Pulmonary artery endothelial cell (primary cell): ENCODE results near the gene PLSCR3. TPM values are rescaled to one million over a fixed set of nuclear protein-coding genes. Genes with fewer than 3 reads are reported as not detected.

Source experiments
- DNase-seq: peaks from one replicate; pipeline ENCODE4 v3.0.0-alpha.2; 2011; ENCODE audit warnings: low read depth, low spot score
- total RNA-seq: library from RNA; depleted of rRNA; stranded (reverse); fragments of >200 nt; gene quantifications from 2 replicates; pipeline ENCODE4 v1.2.3, GENCODE V29; 2014

Gene PLSCR3
- total RNA-seq, 1 donor from 2014 or later, result 17.5 TPM

DNA sequence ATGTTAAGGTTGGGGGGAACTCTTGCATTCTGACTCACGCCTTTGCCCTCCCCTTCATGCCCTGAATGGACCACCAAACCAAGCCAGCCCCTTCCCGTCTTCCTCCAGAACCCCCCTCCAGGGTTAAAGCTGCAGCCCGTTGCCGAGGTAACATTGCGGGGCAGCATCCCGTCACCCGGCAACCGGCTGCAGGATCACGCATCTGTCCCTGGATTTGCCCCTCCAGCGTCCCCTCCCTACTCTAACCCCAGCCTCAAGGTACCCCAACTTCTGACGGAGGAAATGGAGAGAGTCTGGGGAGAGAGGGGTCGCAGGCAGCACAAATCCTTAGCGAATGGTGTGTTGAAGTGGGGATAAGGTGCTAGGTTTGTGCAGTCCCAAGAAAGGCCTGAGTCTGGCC lies 12.8 kb upstream of the PLSCR3 start:
- no peak for DNase-seq

DNA sequence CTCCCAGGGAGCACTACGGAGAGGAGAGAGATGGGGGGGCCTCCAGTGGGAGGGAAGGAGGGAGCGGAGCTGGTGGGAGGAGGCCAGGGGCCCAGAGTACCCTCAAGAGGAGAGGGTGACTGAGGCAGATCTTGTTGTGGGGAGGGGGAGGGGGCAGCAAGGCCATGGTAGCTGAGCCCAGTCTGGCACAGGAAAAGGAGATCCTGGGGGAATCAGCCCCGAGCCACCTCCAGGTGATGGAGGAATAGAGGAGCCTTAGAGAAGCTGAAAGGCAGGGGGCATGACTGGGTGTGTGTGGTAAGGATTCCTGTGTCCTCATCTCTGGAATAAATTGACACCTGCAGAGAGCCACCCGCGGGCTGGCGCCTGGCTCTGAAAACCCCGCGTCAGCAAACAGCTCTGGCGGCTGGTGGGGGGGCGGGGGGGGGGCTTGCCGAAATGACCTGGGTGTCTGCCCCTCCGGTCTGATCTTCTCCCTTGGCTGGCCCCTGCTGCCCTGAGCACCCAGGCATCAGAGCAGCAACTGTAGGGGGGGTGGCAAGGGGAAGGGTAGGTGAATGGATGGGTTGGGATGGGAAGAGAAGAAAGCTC lies 12.0 kb upstream of the PLSCR3 start:
- no peak for DNase-seq

GRCh38 chr17:7405350-7406234 lies 11.3 kb upstream of the PLSCR3 start:
- DNase-seq, result no peak

DNA sequence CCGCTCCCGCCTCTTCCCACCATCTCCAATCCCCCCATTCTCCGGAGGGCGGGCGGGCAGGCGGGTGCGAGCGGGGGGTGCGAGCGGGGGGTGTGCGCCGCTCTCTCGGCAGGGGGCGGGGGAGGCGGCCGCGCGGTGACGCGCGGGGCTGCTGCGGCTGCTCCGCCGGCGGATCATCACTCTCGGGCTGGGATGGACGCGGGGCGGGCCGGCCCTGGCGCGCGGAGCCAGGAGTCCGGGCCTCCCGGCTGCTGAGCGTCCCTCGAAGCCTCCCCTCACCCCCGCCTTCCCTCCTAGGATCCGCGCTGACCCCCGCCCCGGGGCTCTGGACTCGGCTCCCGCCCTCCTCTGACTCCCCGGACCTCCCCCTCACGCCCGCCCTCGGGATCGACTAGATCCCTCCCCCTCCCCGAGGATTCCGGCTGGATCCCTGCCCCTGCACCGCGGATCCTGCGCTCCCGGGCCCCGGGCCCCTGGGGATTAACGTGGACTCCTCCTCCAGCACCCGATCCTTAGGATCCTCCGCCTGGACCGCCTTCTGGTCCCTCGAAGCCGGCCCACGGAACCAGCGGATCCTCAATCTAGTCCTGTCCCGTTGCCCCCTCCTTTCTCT lies 10.5 kb upstream of the PLSCR3 start:
- DNase-seq, result no peak

GRCh38 chr17:7403977-7404736 lies 9.8 kb upstream of the PLSCR3 start, which contains the start of gene TMEM256:
Gene TMEM256 (minus strand): TSS chr17:7404097. CDS start chr17:7404084, 13 bp downstream.
- peak; percentile 98 for DNase-seq

DNA sequence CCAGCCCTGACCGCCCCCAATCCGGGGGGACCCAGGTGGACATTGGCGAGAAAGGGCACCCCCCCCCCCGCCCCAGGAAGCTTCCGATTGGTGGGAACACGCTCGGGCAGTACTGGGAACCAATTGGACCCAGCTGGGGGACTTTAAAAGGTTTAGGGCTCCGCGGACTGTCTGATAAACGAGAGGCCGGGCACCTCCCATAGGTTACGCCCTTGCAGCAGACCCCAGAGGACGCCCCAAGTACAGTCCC lies 9.3 kb upstream of the PLSCR3 start:
- DNase-seq, result no peak

DNA sequence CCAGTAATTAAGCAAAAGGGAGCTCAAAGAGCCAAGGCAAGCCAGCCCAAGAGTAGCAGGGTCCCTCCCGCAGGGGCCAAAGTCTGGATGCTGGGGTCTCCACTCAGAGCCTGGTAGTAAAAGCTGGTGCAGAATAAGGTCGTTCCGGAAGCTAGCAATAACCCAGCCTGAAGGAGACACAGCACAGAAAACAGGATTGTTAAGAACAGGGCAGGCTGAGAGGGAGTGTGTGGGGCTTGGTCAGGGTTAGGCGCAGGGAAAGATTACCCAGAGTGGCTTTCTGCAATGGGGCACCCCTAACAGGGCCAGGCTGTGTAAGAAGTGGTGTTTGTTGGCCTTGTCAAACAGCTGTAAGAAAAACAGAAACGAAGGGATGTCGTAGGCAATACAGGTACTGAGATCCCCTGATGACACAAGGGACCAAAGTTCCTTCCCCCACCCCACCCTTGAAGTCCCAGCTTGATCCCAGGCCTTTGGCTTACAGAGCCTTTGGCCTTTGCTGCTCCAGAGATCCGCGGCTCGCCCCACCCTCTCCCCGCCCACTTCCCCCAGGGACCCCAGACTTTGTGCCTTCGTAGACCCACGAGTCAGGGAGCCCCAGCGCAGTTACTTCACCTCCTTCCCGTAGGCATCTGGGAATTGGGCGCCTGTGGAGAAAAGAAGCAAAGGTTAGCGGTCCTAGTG lies 8.9 kb upstream of the PLSCR3 start:
- DNase-seq, result no peak

DNA sequence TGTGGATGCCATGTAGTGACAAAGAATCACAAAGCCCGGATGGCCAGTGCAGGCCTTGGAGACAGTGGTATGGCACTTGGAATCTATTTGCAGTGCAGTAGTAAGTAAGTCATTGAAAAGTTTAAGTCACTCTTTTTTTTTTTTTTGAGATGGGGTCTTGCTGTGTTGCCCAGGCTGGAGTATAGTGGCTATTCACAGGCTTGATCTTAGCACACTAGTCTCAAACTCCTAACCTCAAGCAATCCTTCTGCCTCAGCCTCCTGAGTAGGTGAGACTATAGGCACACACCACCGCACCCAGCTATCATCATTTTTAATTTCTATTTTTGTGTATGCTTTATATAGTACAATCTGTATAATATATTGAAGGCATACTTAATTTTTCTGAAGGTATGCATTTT lies 4.3 kb upstream of the PLSCR3 start:
- no peak for DNase-seq

DNA sequence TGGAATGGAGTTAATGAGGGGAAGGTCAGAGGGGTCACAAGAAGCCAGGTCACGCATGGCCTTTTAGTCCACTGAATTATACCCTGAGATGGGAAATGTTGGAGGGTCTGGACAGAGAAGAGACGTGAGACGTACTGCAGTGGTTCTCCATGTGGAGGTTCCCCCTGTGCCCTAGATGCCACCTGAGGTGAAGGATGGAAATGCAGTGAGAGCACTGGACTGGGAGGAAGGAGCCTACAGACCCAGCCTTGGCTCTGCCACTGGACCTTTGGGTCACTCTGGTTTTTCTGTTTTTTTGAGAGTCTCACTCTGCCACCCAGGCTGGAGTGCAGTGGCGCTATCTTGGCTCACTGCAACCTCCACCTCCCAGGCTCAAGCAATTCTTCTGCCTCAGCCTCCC lies 1.8 kb upstream of the PLSCR3 start:
- DNase-seq, result no peak

- DNase-seq, result no peak
Measured at GRCh38 chr17:7393613-7394451, 493 bp downstream of the PLSCR3 start.

GRCh38 chr17:7392696-7393612 lies 1.4 kb downstream of the PLSCR3 start:
- no peak for DNase-seq

DNA sequence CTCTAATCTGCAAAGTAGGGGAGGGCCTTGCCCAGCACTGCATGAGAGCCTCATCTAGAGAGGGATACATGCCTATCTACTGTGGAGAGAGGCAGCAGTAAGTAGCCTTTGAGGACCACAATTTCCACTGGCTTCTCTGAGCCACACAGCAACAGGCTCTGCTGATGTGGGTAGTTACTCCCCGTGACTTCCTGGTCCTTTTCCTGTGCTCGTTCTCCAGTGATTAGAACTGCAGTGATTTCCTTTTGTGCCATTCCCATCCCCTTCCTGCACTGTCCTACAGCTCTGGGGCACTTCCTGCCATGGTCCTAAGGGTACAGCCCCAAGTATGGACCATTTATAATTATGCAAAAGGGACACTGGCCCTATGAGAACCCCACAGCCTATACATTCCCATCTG lies 3.0 kb downstream of the PLSCR3 start:
- no peak for DNase-seq

DNA sequence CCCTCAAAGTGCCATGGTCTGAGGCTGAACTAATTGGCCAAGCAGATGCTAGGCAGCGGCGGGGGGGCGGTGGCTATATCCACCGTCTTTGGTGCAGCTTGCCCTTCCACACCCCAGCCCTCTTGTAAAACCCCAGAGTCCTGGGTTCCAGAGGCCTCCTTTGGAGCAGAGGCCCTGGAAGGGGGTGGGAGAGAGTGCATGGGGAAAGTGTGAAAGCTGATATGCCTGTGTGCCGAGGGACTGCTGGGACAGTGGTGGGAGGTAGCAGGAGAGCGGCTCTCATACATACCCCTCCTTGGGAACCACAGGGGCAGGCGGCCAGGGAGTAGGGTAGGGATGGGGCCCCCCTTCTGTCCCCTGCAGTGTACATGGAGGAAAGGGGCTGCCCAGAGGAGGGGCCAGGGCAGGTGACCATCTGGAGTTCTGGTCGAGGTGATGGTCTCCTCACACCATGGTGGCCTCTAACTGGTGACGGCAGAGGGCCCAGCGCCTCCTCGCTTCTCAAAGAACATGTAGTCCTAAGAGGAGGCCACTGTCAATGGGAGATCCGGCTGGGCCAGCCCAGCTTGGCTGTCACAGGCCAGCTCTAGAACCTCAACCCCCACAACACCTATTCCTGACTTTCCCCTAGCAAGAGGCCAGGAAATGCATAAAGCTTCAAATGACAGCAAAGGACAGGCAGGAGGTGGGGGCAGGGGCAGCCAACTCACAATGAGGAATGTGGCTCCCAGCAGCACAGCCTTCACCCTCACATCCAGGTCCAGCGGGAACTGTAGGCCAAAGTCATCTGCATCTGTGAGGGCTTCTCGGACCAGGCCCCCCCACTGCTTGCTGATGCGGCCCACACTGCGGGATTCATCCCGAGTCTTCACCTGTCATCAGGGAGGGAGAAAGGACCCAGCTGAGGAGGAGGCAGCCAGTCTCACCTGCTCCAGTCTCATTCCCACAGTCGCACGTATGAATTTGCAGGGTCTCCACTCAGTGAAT lies 4.1 kb downstream of the PLSCR3 start:
- DNase-seq, result no peak

DNA sequence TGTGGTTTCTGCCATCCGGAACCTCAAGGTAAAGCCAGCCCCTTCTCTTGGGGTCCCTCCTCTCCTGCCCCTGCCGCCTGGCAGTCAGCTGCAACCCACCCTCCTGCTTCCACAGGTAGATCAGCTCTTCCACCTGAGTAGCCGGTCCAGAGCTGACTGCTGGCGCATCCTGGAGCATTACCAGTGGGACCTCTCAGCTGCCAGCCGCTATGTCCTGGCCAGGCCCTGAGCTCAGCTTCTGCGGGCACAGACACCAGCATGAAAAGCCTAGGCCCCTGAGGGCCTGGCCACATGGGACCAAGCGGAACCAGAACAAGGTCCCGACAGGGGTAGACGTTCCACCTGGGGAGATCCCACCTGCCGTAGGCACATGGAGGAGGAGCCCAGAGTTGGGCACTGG lies 5.5 kb downstream of the PLSCR3 start:
- no peak for DNase-seq

DNA sequence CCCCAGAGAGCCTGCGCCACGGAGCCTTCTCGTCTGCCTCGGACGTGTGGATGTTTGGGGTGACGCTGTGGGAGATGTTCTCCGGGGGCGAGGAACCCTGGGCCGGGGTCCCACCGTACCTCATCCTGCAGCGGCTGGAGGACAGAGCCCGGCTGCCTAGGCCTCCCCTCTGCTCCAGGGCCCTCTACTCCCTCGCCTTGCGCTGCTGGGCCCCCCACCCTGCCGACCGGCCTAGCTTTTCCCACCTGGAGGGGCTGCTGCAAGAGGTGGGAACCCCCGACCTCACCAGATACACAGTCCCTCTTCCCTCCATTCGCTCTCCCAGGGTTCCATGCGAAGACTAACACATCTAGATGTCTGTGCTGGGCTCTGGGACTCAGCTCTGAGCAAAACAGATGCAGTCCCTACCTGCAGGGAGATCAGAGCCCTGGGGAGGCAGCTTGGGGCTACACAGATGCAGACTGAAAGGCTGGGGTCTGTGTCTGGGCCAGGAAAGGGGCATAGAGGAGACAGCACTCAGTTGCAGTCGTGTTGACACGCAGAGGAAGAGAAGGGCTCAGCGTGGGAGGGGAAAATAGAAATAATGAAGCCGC lies 9.7 kb downstream of the PLSCR3 start:
- no peak for DNase-seq

DNA sequence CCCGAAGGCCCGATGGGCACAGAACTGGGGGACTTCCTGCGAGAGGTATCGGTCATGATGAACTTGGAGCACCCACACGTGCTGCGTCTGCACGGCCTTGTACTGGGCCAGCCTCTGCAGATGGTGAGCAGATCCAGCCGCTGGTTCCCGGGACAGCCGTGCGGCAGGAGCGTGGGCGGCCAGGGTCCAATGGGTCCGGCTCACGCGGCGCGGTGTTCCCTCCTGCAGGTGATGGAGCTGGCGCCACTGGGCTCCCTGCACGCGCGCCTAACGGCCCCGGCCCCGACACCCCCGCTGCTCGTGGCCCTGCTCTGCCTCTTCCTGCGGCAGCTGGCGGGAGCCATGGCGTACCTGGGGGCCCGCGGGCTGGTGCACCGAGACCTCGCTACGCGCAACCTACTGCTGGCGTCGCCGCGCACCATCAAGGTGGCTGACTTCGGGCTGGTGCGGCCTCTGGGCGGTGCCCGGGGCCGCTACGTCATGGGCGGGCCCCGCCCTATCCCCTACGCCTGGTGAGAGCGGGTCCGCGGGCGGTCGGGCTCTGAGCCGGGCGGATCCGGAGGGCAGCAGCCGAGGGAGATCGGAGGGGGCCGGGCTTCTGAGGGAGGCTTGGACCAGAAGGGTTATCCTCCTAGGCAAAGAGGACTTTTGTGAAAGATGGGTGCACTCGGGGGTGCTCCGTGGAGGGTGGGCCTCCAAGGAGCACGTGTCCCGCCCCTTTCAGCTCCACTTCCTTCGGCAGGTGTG lies 10.4 kb downstream of the PLSCR3 start:
- DNase-seq, result no peak

DNA sequence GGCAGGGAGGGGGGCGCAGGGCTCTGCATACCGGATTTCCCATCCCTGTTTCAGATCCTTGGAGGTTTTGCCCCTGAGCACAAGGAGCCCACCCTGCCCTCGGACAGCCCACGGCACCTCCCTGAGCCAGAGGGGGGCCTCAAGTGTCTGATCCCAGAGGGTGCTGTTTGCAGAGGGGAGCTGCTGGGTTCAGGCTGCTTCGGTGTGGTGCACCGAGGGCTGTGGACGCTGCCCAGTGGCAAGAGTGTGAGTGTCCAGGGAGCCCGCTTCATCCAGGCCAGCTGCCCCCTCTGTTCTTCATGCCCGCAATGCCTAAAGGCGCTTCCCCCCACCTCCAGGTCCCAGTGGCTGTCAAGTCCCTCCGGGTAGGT lies 11.0 kb downstream of the PLSCR3 start:
- no peak for DNase-seq
